A673 (cell line): Measurements from ENCODE around the gene VGLL1. TPM values are rescaled to one million over a fixed set of nuclear protein-coding genes. Genes with fewer than 3 reads are reported as not detected.

Experiments used
- BruUV-seq: library from RNA; stranded (reverse); fragments of 400-500 nt; replicated peaks from 2 replicates; lab custom pipeline; 2021; lab: Mats Ljungman, UMichigan
- CTCF ChIA-PET: fragments of 300-600 bp; sonication (Branson Sonifier 250); formaldehyde crosslinking; loops from one replicate; lab custom pipeline; 2022; ENCODE audit warnings: antibody characterized with exemption; lab: Charles Lee
- POLR2A ChIA-PET: fragments of 300-600 bp; sonication (Branson Sonifier 250); formaldehyde crosslinking; loops from one replicate; lab custom pipeline; 2022; ENCODE audit warnings: antibody characterized with exemption; ENCODE audit not compliant: low non-redundant PET; lab: Charles Lee
- DNase-seq: peaks from one replicate; pipeline ENCODE4 v3.0.0-alpha.2; 2015; ENCODE audit warnings: low spot score
- H3K27ac ChIP-seq: fragments of 200-600 bp; sonication (generic); 2 replicates; pipeline ENCODE4 v1.5.1; 2016; ENCODE audit warnings: mixed run types, low read depth, mild to moderate bottlenecking, mixed read lengths, antibody characterized with exemption, low read length; ENCODE audit not compliant: poor library complexity, severe bottlenecking
- H3K27me3 ChIP-seq: fragments of 200-600 bp; sonication (generic); replicated peaks from 2 replicates; pipeline ENCODE4 v1.6.1; 2017; ENCODE audit warnings: mixed run types, low read depth, mild to moderate bottlenecking, mixed read lengths, antibody characterized with exemption, low read length; ENCODE audit not compliant: insufficient read depth, poor library complexity
- H3K36me3 ChIP-seq: fragments of 200-600 bp; sonication (generic); 2 replicates; pipeline ENCODE4 v1.6.1; 2016; ENCODE audit warnings: mixed run types, mild to moderate bottlenecking, mixed read lengths, antibody characterized with exemption, low read length; ENCODE audit not compliant: insufficient read depth, poor library complexity, severe bottlenecking
- H3K4me1 ChIP-seq: fragments of 200-600 bp; sonication (generic); 2 replicates; pipeline ENCODE4 v1.6.1; 2017; ENCODE audit warnings: mixed run types, mild to moderate bottlenecking, mixed read lengths, antibody characterized with exemption, low read length; ENCODE audit not compliant: insufficient read depth, poor library complexity, severe bottlenecking
- H3K4me3 ChIP-seq: fragments of 200-600 bp; sonication (generic); 2 replicates; pipeline ENCODE4 v1.5.1; 2016; ENCODE audit warnings: low read depth, mixed run types, mild to moderate bottlenecking, mixed read lengths, low read length; ENCODE audit not compliant: poor library complexity, severe bottlenecking
- H3K9me3 ChIP-seq: fragments of 200-600 bp; sonication (generic); 2 replicates; pipeline ENCODE4 v1.6.1; 2016; ENCODE audit warnings: mixed run types, low read depth, mild to moderate bottlenecking, mixed read lengths, antibody characterized with exemption, low read length; ENCODE audit not compliant: poor library complexity, severe bottlenecking
- CTCF ChIP-seq: fragments of 300-800, 200-600 bp; sonication (generic); conservative IDR thresholded peaks from 2 replicates; pipeline ENCODE4 v1.5.1; 2017; ENCODE audit warnings: low read depth, mild to moderate bottlenecking, antibody characterized with exemption, low read length, moderate library complexity, mixed read lengths
- EZH2 ChIP-seq: fragments of 200-600 bp; sonication (generic); IDR thresholded peaks from 2 replicates; pipeline ENCODE4 v1.6.1; 2017; ENCODE audit warnings: borderline replicate concordance, low read depth, mild to moderate bottlenecking, mixed read lengths, antibody characterized with exemption, low read length; ENCODE audit not compliant: poor library complexity, severe bottlenecking
- intact Hi-C: fragments of 100-400 bp; cut with micrococcal nuclease; formaldehyde crosslinking; loops from one replicate; pipeline ENCODE4 v1.10.0; 2022; ENCODE audit not compliant: unreplicated experiment
- total RNA-seq: library from RNA; stranded (reverse); gene quantifications from 2 replicates; pipeline ENCODE4 v1.2.3, GENCODE V29; 2021

The VGLL1 gene
- total RNA-seq, 1 experiment from 2014 or later: not detected

- Histone ChIP-seq H3K4me3 (no peak overlapping the region), H3K36me3 (no peaks in the 10 kb centered on the region), H3K4me1 (no peaks in the 10 kb centered on the region), H3K9me3 (no peaks in the 10 kb centered on the region), H3K27me3 (no peaks in the 10 kb centered on the region), H3K27ac (no peak overlapping the region)
- DNase-seq: no peak
- intact Hi-C loops: no loop called here
- ChIA-PET POLR2A (no interaction called here), CTCF (no interaction called here)
- TF ChIP-seq EZH2 (no peak), CTCF (no peak)
- BruUV-seq: no TSS peak
Observed at GRCh38 chrX:136540226-136540625, 8.2 kb downstream of the VGLL1 start.

GRCh38 chrX:136541294-136541693, 9.3 kb downstream of the VGLL1 start:
- no peaks in the 10 kb centered on the region for H3K27me3 ChIP-seq
- H3K36me3 ChIP-seq: no peaks in the 10 kb centered on the region
- intact Hi-C loops: no loop called here
- no peaks in the 10 kb centered on the region for H3K4me1 ChIP-seq
- H3K9me3 ChIP-seq: no peaks in the 10 kb centered on the region
- BruUV-seq: no TSS peak
- no peak for TF ChIP-seq CTCF
- TF ChIP-seq EZH2: no peak
- H3K4me3 ChIP-seq: no peak overlapping the region
- ChIA-PET CTCF (no interaction called here), POLR2A (no interaction called here)
- DNase-seq: no peak
- H3K27ac ChIP-seq: no peak overlapping the region

GRCh38 chrX:136542281-136542680, 10.3 kb downstream of the VGLL1 start:
- DNase-seq: no peak
- intact Hi-C loops: no loop called here
- H3K36me3 ChIP-seq: no peaks in the 10 kb centered on the region
- ChIA-PET POLR2A (no interaction called here), CTCF (interaction anchor here (0.5 kb wide), 1 partner anchor 11 kb away, joined by 7 read pairs; no protein-coding TSS in a partner anchor)
- no TSS peak for BruUV-seq
- H3K9me3 ChIP-seq: no peaks in the 10 kb centered on the region
- no peaks in the 10 kb centered on the region for H3K4me1 ChIP-seq
- no peaks in the 10 kb centered on the region for H3K27me3 ChIP-seq
- H3K27ac ChIP-seq: no peak overlapping the region
- TF ChIP-seq EZH2 (no peak), CTCF (no peak)
- H3K4me3 ChIP-seq: no peak overlapping the region
